ENCODE measurements around the gene ARHGAP15.

DNA sequence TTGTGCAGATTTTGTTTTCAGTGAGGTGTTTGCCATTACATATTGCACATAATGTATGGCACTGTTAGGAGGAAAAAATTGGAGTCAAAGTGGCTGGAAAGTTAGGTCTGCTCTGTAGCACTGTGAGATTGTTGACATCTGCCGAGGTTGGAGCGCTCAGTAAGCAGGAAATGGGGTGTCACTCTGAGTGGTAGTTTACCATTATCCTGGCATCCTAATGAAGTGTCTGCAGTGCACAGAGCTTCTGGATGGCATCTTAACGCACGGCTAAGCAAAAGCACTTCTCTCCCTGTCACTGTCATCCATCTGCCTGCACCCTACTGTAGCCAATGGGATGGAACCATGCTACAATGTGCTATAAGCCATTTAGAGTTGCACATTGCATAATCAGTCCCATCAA is 561.9 kb downstream of the ARHGAP15 start:
- TF ChIP-seq, protein P1, sequence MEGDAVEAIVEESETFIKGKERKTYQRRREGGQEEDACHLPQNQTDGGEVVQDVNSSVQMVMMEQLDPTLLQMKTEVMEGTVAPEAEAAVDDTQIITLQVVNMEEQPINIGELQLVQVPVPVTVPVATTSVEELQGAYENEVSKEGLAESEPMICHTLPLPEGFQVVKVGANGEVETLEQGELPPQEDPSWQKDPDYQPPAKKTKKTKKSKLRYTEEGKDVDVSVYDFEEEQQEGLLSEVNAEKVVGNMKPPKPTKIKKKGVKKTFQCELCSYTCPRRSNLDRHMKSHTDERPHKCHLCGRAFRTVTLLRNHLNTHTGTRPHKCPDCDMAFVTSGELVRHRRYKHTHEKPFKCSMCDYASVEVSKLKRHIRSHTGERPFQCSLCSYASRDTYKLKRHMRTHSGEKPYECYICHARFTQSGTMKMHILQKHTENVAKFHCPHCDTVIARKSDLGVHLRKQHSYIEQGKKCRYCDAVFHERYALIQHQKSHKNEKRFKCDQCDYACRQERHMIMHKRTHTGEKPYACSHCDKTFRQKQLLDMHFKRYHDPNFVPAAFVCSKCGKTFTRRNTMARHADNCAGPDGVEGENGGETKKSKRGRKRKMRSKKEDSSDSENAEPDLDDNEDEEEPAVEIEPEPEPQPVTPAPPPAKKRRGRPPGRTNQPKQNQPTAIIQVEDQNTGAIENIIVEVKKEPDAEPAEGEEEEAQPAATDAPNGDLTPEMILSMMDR (IDR thresholded peaks at IDR 0.05; ENCODE audit: low read depth, low read length, poor library complexity, severe bottlenecking), result no peak
- no peak for TF ChIP-seq EZH2phosphoT487 (IDR thresholded peaks at IDR 0.05; ENCODE audit: borderline replicate concordance, low read length)
